H1 (cell line): ENCODE data around the gene DLEC1. TPM values are rescaled to one million over a fixed set of nuclear protein-coding genes. Genes with fewer than 3 reads are reported as not detected.

Experiments used
- CTCF ChIA-PET: fragments of 300-600 bp; sonication (Branson Sonifier 250); formaldehyde crosslinking; loops from one replicate; lab custom pipeline; 2021; ENCODE audit not compliant: partially characterized antibody; lab: Charles Lee
- POLR2A ChIA-PET: fragments of 300-600 bp; sonication (Branson Sonifier 250); formaldehyde crosslinking; loops from one replicate; lab custom pipeline; 2021; ENCODE audit warnings: inconsistent platforms; ENCODE audit not compliant: partially characterized antibody; lab: Charles Lee
- DNase-seq, 2 experiments: peaks; one replicate each; pipeline versions ENCODE4 v3.0.0 to v3.0.0-alpha.2; 2010 to 2022; ENCODE audit warnings: low spot score in 2 of 2, low read depth in 1 of 2, mixed read lengths in 1 of 2
- FAIRE-seq: peaks from 2 replicates; lab custom pipeline; 2011; peaks lifted over from hg19 to GRCh38; lab: Jason Lieb, UNC
- H2AFZ ChIP-seq: 2 replicates; pipeline ENCODE4 v1.8.1; 2012; ENCODE audit warnings: low read length, inconsistent platforms
- H2AK5ac ChIP-seq: 2 replicates; pipeline ENCODE4 v1.6.1; 2013; ENCODE audit warnings: low read depth, low read length
- H2BK120ac ChIP-seq: replicated peaks from 2 replicates; pipeline ENCODE3; 2013; ENCODE audit warnings: low read depth, low read length, inconsistent platforms
- H2BK12ac ChIP-seq: 2 replicates; pipeline ENCODE4 v1.6.1; 2013; ENCODE audit warnings: low read depth, low read length
- H2BK15ac ChIP-seq: 2 replicates; pipeline ENCODE4 v1.6.1; 2013; ENCODE audit warnings: low read length
- H2BK20ac ChIP-seq: 2 replicates; pipeline ENCODE4 v1.6.1; 2013; ENCODE audit warnings: low read length
- H2BK5ac ChIP-seq: 2 replicates; pipeline ENCODE4 v1.6.1; 2013; ENCODE audit warnings: low read depth, low read length
- H3K14ac ChIP-seq: 2 replicates; pipeline ENCODE4 v1.6.1; 2013; ENCODE audit warnings: inconsistent platforms; ENCODE audit not compliant: insufficient read length
- H3K18ac ChIP-seq: 2 replicates; pipeline ENCODE4 v1.6.1; 2013; ENCODE audit warnings: low read length; ENCODE audit errors: extremely low read depth
- H3K23ac ChIP-seq: 2 replicates; pipeline ENCODE4 v1.6.1; 2013; ENCODE audit warnings: inconsistent platforms; ENCODE audit not compliant: insufficient read length
- H3K23me2 ChIP-seq: 2 replicates; pipeline ENCODE4 v1.6.1; 2013; ENCODE audit warnings: low read depth, low read length
- H3K27ac ChIP-seq: 2 replicates; pipeline ENCODE4 v1.6.1; 2011; ENCODE audit warnings: low read depth, low read length, inconsistent platforms
- H3K27me3 ChIP-seq, 4 experiments: replicated peaks in 1 of 4; 1 replicate in 1 of 4; 2 replicates in 3 of 4; pipeline versions ENCODE4 v1.6.1 to v1.8.1; 2011 to 2013; ENCODE audit warnings: low read length in 3 of 4, mild to moderate bottlenecking in 3 of 4, inconsistent platforms in 2 of 4, mixed read lengths in 2 of 4, moderate library complexity in 1 of 4; ENCODE audit not compliant: control insufficient read depth in 3 of 4, insufficient read depth in 3 of 4; ENCODE audit errors: extremely low read depth in 1 of 4
- H3K36me3 ChIP-seq, 4 experiments: 2 replicates each; pipeline versions ENCODE4 v1.6.1 to v1.8.1; 2011 to 2013; ENCODE audit warnings: mild to moderate bottlenecking in 4 of 4, low read length in 3 of 4, moderate library complexity in 2 of 4, control low read depth in 1 of 4, inconsistent platforms in 1 of 4; ENCODE audit not compliant: insufficient read depth in 4 of 4, control insufficient read depth in 2 of 4
- H3K4ac ChIP-seq: replicated peaks from 2 replicates; pipeline ENCODE3; 2013; ENCODE audit warnings: low read length, low read depth, mixed read lengths, inconsistent platforms; ENCODE audit not compliant: insufficient read length
- H3K4me1 ChIP-seq, 4 experiments: replicated peaks in 1 of 4; 1 replicate in 1 of 4; 2 replicates in 3 of 4; pipeline versions ENCODE4 v1.6.1 to v1.8.1; 2011 to 2013; ENCODE audit warnings: low read length in 3 of 4, inconsistent platforms in 2 of 4, mixed read lengths in 1 of 4; ENCODE audit not compliant: insufficient read depth in 4 of 4, control insufficient read depth in 3 of 4
- H3K4me2 ChIP-seq, 2 experiments: 2 replicates each; pipeline versions ENCODE4 v1.6.1 to v1.8.1; 2011 to 2013; ENCODE audit warnings: low read depth in 2 of 2, low read length in 2 of 2, control low read depth in 1 of 2, inconsistent platforms in 1 of 2, mild to moderate bottlenecking in 1 of 2; ENCODE audit not compliant: insufficient read depth in 1 of 2
- H3K4me3 ChIP-seq, 4 experiments: fragments of 200-600, 300-600 bp in 1 of 4; sonication (generic), shearing (Covaris generic), sonication (Bioruptor Twin) in 1 of 4; 2 replicates each; pipeline versions ENCODE4 v1.5.1 to v1.8.1; 2011 to 2016; ENCODE audit warnings: low read length in 4 of 4, low read depth in 3 of 4, control low read depth in 2 of 4, inconsistent platforms in 2 of 4, mild to moderate bottlenecking in 2 of 4, mixed read lengths in 1 of 4, moderate library complexity in 1 of 4; ENCODE audit not compliant: insufficient read depth in 2 of 4; ENCODE audit errors: extremely low read depth in 1 of 4
- H3K56ac ChIP-seq: replicated peaks from 2 replicates; pipeline ENCODE3; 2013; ENCODE audit warnings: low read depth, mild to moderate bottlenecking, mixed read lengths, low read length, inconsistent platforms; ENCODE audit not compliant: insufficient read length
- H3K79me1 ChIP-seq: 2 replicates; pipeline ENCODE4 v1.6.1; 2013; ENCODE audit warnings: low read depth, low read length, control low read depth
- H3K79me2 ChIP-seq, 2 experiments: 2 replicates each; pipeline versions ENCODE4 v1.6.1 to v1.8.1; 2012 to 2013; ENCODE audit warnings: low read length in 2 of 2, mild to moderate bottlenecking in 2 of 2, inconsistent platforms in 1 of 2; ENCODE audit not compliant: insufficient read depth in 2 of 2, control insufficient read depth in 1 of 2
- H3K9ac ChIP-seq, 4 experiments: replicated peaks in 1 of 4; 1 replicate in 1 of 4; 2 replicates in 3 of 4; pipeline versions ENCODE4 v1.6.1 to v1.8.1; 2011 to 2013; ENCODE audit warnings: low read depth in 3 of 4, low read length in 3 of 4, control low read depth in 2 of 4, mild to moderate bottlenecking in 2 of 4, moderate library complexity in 2 of 4, inconsistent platforms in 1 of 4; ENCODE audit errors: extremely low read depth in 1 of 4
- H3K9me3 ChIP-seq, 2 experiments: 2 replicates each; pipeline versions ENCODE4 v1.6.1 to v1.8.1; 2012 to 2013; ENCODE audit warnings: mild to moderate bottlenecking in 2 of 2, moderate library complexity in 2 of 2, control low read depth in 1 of 2, inconsistent platforms in 1 of 2, low read depth in 1 of 2, low read length in 1 of 2, mixed read lengths in 1 of 2; ENCODE audit not compliant: insufficient read depth in 2 of 2
- H4K20me1 ChIP-seq, 2 experiments: replicated peaks in 1 of 2; 2 replicates each; pipeline versions ENCODE3 to v1.8.1; 2011 to 2013; ENCODE audit warnings: inconsistent platforms in 2 of 2, low read length in 2 of 2, mild to moderate bottlenecking in 1 of 2; ENCODE audit not compliant: insufficient read depth in 2 of 2, control insufficient read depth in 1 of 2
- H4K5ac ChIP-seq: 2 replicates; pipeline ENCODE4 v1.6.1; 2013; ENCODE audit warnings: low read length, low read depth, mixed read lengths, inconsistent platforms; ENCODE audit not compliant: insufficient read length
- H4K8ac ChIP-seq: 2 replicates; pipeline ENCODE4 v1.8.0; 2013; ENCODE audit warnings: mild to moderate bottlenecking, moderate library complexity, low read length, inconsistent platforms; ENCODE audit not compliant: insufficient read depth; ENCODE audit errors: extremely low read depth
- H4K91ac ChIP-seq: replicated peaks from 2 replicates; pipeline ENCODE3; 2013; ENCODE audit warnings: low read length, mixed read lengths, inconsistent platforms; ENCODE audit not compliant: insufficient read length
- SAP30 ChIP-seq: fragments of 300-600 bp; sonication (generic); IDR thresholded peaks from 2 replicates; pipeline ENCODE4 v1.7.1; 2012; ENCODE audit warnings: low read length, moderate library complexity, mild to moderate bottlenecking, inconsistent platforms; ENCODE audit not compliant: insufficient read depth, insufficient replicate concordance
- WGBS, 2 experiments: shearing (Covaris generic) in 1 of 2; methylation state at CpG; one replicate each; pipeline versions ENCODE4 v1.1.6 to v1.1.7; 2013 to 2015; ENCODE audit warnings: low lambda C conversion rate in 2 of 2, mixed read lengths in 2 of 2, inconsistent platforms in 1 of 2, low coverage in 1 of 2, missing lambda C conversion rate in 1 of 2; ENCODE audit not compliant: insufficient replicate concordance in 2 of 2, insufficient coverage in 1 of 2, insufficient read length in 1 of 2; ENCODE audit errors: extremely low coverage in 1 of 2, missing lambda C conversion rate in 1 of 2; 5-methylcytosine and 5-hydroxymethylcytosine counted together
- polyA plus RNA-seq, 7 experiments: library from polyadenylated mRNA; depleted of rRNA in 3 of 7; stranded (reverse) in 5 of 7; unstranded in 2 of 7; fragments of >200 nt in 5 of 7; fragments of 200-250 nt in 2 of 7; gene quantifications; 1 replicate in 5 of 7; 2 replicates in 1 of 7; 4 replicates in 1 of 7; pipeline versions ENCODE4 v1.2.1 to v1.2.3, GENCODE V29; 2011 to 2013; ENCODE audit warnings: missing spikeins in 2 of 7, mixed read lengths in 2 of 7
- total RNA-seq: library from RNA; stranded (reverse); fragmentation: NEBNext Ultra II Directional; extraction: Animal tissue kit (Norgen Biotek cat#: 25700); gene quantifications from 2 replicates; pipeline ENCODE4 v1.2.1, GENCODE V29; 2021
- TF ChIP-seq, protein P1 (sequence below): IDR thresholded peaks from 2 replicates; pipeline ENCODE4 v1.6.1; 2012; ENCODE audit warnings: low read length, inconsistent platforms

Gene DLEC1
- total and polyA plus RNA-seq, 2 of the 8 experiments (the other 6 are each of a cell fraction or from before 2014, with no cell fraction given): 0.26 to 0.76 TPM

- H3K23me2 ChIP-seq: no peaks in the 10 kb centered on the region
- H3K4ac ChIP-seq: no peak overlapping the region
- H2BK5ac ChIP-seq: no peak overlapping the region
- no peak overlapping the region for H2BK20ac ChIP-seq
- no peak overlapping the region for H2BK15ac ChIP-seq
- no peak for DNase-seq
- no peak overlapping the region for H4K5ac ChIP-seq
- H3K9me3 ChIP-seq: peaks cover 8 to 14% of the 10 kb centered on the region in 2 experiments; a peak in 3 of 4 replicates
- no peaks in the 10 kb centered on the region; a peak in 1 of 7 replicates for H3K27me3 ChIP-seq
- no peak overlapping the region for H3K4me3 ChIP-seq
- H2AK5ac ChIP-seq: no peak overlapping the region
- no peak overlapping the region for H4K91ac ChIP-seq
- H3K18ac ChIP-seq: no peak overlapping the region
- no peak overlapping the region for H3K14ac ChIP-seq
- H2BK120ac ChIP-seq: no peak overlapping the region
- no peak overlapping the region for H3K56ac ChIP-seq
- no peak overlapping the region for H3K9ac ChIP-seq
- no peaks in the 10 kb centered on the region for H3K79me2 ChIP-seq
- 77% methylated on average over 2 of the region's 2 CpGs; no CpG with 5 or more reads in 1 of the 2 experiments for WGBS, 2 experiments
- no peak overlapping the region for H3K4me2 ChIP-seq
- no peak overlapping the region for H2BK12ac ChIP-seq
- H3K79me1 ChIP-seq: no peaks in the 10 kb centered on the region
- H3K23ac ChIP-seq: no peak overlapping the region
- no peak overlapping the region for H4K8ac ChIP-seq
- no peaks in the 10 kb centered on the region for H3K4me1 ChIP-seq
- ChIA-PET POLR2A (no interaction called here), CTCF (no interaction called here)
- H2AFZ ChIP-seq: no peak overlapping the region
- H3K36me3 ChIP-seq: no peaks in the 10 kb centered on the region
- H4K20me1 ChIP-seq: no peaks in the 10 kb centered on the region
- no peak for FAIRE-seq
- H3K27ac ChIP-seq: no peak overlapping the region
- TF ChIP-seq, protein P1, sequence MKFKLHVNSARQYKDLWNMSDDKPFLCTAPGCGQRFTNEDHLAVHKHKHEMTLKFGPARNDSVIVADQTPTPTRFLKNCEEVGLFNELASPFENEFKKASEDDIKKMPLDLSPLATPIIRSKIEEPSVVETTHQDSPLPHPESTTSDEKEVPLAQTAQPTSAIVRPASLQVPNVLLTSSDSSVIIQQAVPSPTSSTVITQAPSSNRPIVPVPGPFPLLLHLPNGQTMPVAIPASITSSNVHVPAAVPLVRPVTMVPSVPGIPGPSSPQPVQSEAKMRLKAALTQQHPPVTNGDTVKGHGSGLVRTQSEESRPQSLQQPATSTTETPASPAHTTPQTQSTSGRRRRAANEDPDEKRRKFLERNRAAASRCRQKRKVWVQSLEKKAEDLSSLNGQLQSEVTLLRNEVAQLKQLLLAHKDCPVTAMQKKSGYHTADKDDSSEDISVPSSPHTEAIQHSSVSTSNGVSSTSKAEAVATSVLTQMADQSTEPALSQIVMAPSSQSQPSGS: no peak
- TF ChIP-seq SAP30: no peak
Observed at GRCh38 chr3:38047896-38048295, 8.9 kb downstream of the DLEC1 start.
